Measurements from ENCODE around the gene SRPK2.

The SRPK2 gene

GRCh38 chr7:105132835-105133234 lies 255.9 kb downstream of the SRPK2 start:
- no peaks in the 10 kb centered on the region for H3F3A ChIP-seq (ENCODE audit: low read depth)
- no peak overlapping the region for H3K4me3 ChIP-seq (ENCODE audit: low read length, poor library complexity, severe bottlenecking)
- peaks cover 73% of the 10 kb centered on the region; the same call in 1 of the 2 replicates for H3K36me3 ChIP-seq (ENCODE audit: insufficient read depth, low read length)
- TF ChIP-seq EZH2phosphoT487 (IDR thresholded peaks at IDR 0.05; ENCODE audit: borderline replicate concordance) (no peak), CTCF (conservative IDR thresholded peaks at IDR 0.05; ENCODE audit: low read length) (no peak)
- no peaks in the 10 kb centered on the region for H3K27me3 ChIP-seq (ENCODE audit: insufficient read depth, low read length, poor library complexity, severe bottlenecking)
- H4K20me1 ChIP-seq (ENCODE audit: insufficient read depth, low read length, poor library complexity, severe bottlenecking): peaks cover 5% of the 10 kb centered on the region
- H3K9ac ChIP-seq (ENCODE audit: low read depth, low read length, poor library complexity, severe bottlenecking): no peak overlapping the region
- H2AFZ ChIP-seq (ENCODE audit: low read length): no peak overlapping the region
- peaks cover 20% of the 10 kb centered on the region for H3K79me2 ChIP-seq (ENCODE audit: insufficient read depth, low read length)
- H3K9me3 ChIP-seq (ENCODE audit: insufficient read depth, low read depth, low read length): no peaks in the 10 kb centered on the region
- H3K4me2 ChIP-seq (ENCODE audit: low read depth, low read length, poor library complexity, severe bottlenecking): no peak overlapping the region
- H3K9me2 ChIP-seq (replicated peaks; ENCODE audit: low read depth, low read length): no peaks in the 10 kb centered on the region
- peaks cover 6% of the 10 kb centered on the region for H3K4me1 ChIP-seq (ENCODE audit: insufficient read depth, low read length, poor library complexity, severe bottlenecking)

GRCh38 chr7:105132335-105132734 lies 256.4 kb downstream of the SRPK2 start:
- peaks cover 6% of the 10 kb centered on the region for H3K4me1 ChIP-seq (ENCODE audit: insufficient read depth, low read length, poor library complexity, severe bottlenecking)
- no peak for TF ChIP-seq EZH2phosphoT487 (IDR thresholded peaks at IDR 0.05; ENCODE audit: borderline replicate concordance)
- TF ChIP-seq CTCF (conservative IDR thresholded peaks at IDR 0.05; ENCODE audit: low read length): no peak
- H2AFZ ChIP-seq (ENCODE audit: low read length): no peak overlapping the region
- no peak overlapping the region for H3K9ac ChIP-seq (ENCODE audit: low read depth, low read length, poor library complexity, severe bottlenecking)
- H3K27me3 ChIP-seq (ENCODE audit: insufficient read depth, low read length, poor library complexity, severe bottlenecking): no peaks in the 10 kb centered on the region
- H3K9me2 ChIP-seq (replicated peaks; ENCODE audit: low read depth, low read length): no peaks in the 10 kb centered on the region
- H4K20me1 ChIP-seq (ENCODE audit: insufficient read depth, low read length, poor library complexity, severe bottlenecking): peaks cover 5% of the 10 kb centered on the region
- H3F3A ChIP-seq (ENCODE audit: low read depth): no peaks in the 10 kb centered on the region
- peaks cover 15% of the 10 kb centered on the region for H3K79me2 ChIP-seq (ENCODE audit: insufficient read depth, low read length)
- peaks cover 73% of the 10 kb centered on the region; the same call in 1 of the 2 replicates for H3K36me3 ChIP-seq (ENCODE audit: insufficient read depth, low read length)
- H3K4me3 ChIP-seq (ENCODE audit: low read length, poor library complexity, severe bottlenecking): no peak overlapping the region
- no peaks in the 10 kb centered on the region for H3K9me3 ChIP-seq (ENCODE audit: insufficient read depth, low read depth, low read length)
- no peak overlapping the region for H3K4me2 ChIP-seq (ENCODE audit: low read depth, low read length, poor library complexity, severe bottlenecking)

- Histone ChIP-seq H3K4me2 (ENCODE audit: low read depth, low read length, poor library complexity, severe bottlenecking) (no peak overlapping the region), H4K20me1 (ENCODE audit: insufficient read depth, low read length, poor library complexity, severe bottlenecking) (peaks cover 5% of the 10 kb centered on the region), H3K9me3 (ENCODE audit: insufficient read depth, low read depth, low read length) (no peaks in the 10 kb centered on the region), H3K9me2 (replicated peaks; ENCODE audit: low read depth, low read length) (no peaks in the 10 kb centered on the region), H3F3A (ENCODE audit: low read depth) (no peaks in the 10 kb centered on the region), H3K27me3 (ENCODE audit: insufficient read depth, low read length, poor library complexity, severe bottlenecking) (no peaks in the 10 kb centered on the region), H3K4me1 (ENCODE audit: insufficient read depth, low read length, poor library complexity, severe bottlenecking) (peaks cover 6% of the 10 kb centered on the region), H3K79me2 (ENCODE audit: insufficient read depth, low read length) (peaks cover 11% of the 10 kb centered on the region), H3K4me3 (ENCODE audit: low read length, poor library complexity, severe bottlenecking) (no peak overlapping the region), H3K36me3 (ENCODE audit: insufficient read depth, low read length) (peaks cover 73% of the 10 kb centered on the region; the same call in 1 of the 2 replicates), H3K9ac (ENCODE audit: low read depth, low read length, poor library complexity, severe bottlenecking) (no peak overlapping the region), H2AFZ (ENCODE audit: low read length) (no peak overlapping the region)
- TF ChIP-seq CTCF (conservative IDR thresholded peaks at IDR 0.05; ENCODE audit: low read length) (no peak), EZH2phosphoT487 (IDR thresholded peaks at IDR 0.05; ENCODE audit: borderline replicate concordance) (no peak)
These were observed 256.8 kb downstream of the SRPK2 start for GRCh38 chr7:105131890-105132289.

Measured in Loucy (cell line).